Mesenchymal stem cell (in vitro differentiated cells and primary cell): Measurements from ENCODE around the gene ERCC1.
A peak's percentile ranks its signal among the peaks of the same experiment; 100 is the strongest.
"Not testable (repeated sequence)": the region's sequence is repeated elsewhere in the genome, so short reads cannot be mapped to it uniquely, and the experiment has no call there.

Experiments
- DNase-seq: peaks from one replicate; pipeline ENCODE4 v3.0.0-alpha.2; 2013
- H2AFZ ChIP-seq: one replicate; pipeline ENCODE4 v1.6.1; 2013; ENCODE audit warnings: low read depth, mild to moderate bottlenecking, control low read depth, inconsistent platforms, low read length, moderate library complexity
- H2AK5ac ChIP-seq: 2 replicates; pipeline ENCODE4 v1.6.1; 2013; ENCODE audit warnings: low read length, moderate library complexity, mild to moderate bottlenecking, inconsistent platforms; ENCODE audit not compliant: severe bottlenecking
- H2BK120ac ChIP-seq: one replicate; pipeline ENCODE4 v1.6.1; 2013; ENCODE audit warnings: low read depth, mild to moderate bottlenecking, inconsistent platforms, low read length, moderate library complexity
- H2BK12ac ChIP-seq, 2 experiments: one replicate each; pipeline ENCODE4 v1.6.1; 2013; ENCODE audit warnings: inconsistent platforms in 2 of 2, low read length in 2 of 2, mild to moderate bottlenecking in 2 of 2, moderate library complexity in 2 of 2, control low read depth in 1 of 2
- H2BK15ac ChIP-seq: one replicate; pipeline ENCODE4 v1.6.1; 2013; ENCODE audit warnings: mild to moderate bottlenecking, low read depth, inconsistent platforms; ENCODE audit not compliant: poor library complexity, severe bottlenecking
- H2BK5ac ChIP-seq: 2 replicates; pipeline ENCODE4 v1.6.1; 2013; ENCODE audit warnings: low read depth, mild to moderate bottlenecking, low read length, control low read depth, inconsistent platforms; ENCODE audit not compliant: poor library complexity, severe bottlenecking
- H3K14ac ChIP-seq, 2 experiments: one replicate each; pipeline ENCODE4 v1.6.1; 2013; ENCODE audit warnings: inconsistent platforms in 2 of 2, low read length in 2 of 2, control low read depth in 1 of 2, mild to moderate bottlenecking in 1 of 2, moderate library complexity in 1 of 2
- H3K18ac ChIP-seq, 2 experiments: one replicate each; pipeline ENCODE4 v1.6.1; 2013; ENCODE audit warnings: inconsistent platforms in 2 of 2, low read length in 2 of 2, control low read depth in 1 of 2, low read depth in 1 of 2, mild to moderate bottlenecking in 1 of 2
- H3K23ac ChIP-seq, 2 experiments: one replicate each; pipeline ENCODE4 v1.6.1; 2013; ENCODE audit warnings: inconsistent platforms in 2 of 2, low read length in 2 of 2, mild to moderate bottlenecking in 2 of 2, moderate library complexity in 2 of 2, control low read depth in 1 of 2
- H3K27ac ChIP-seq: 2 replicates; pipeline ENCODE4 v1.5.1; 2013; ENCODE audit warnings: mild to moderate bottlenecking, moderate library complexity, low read length, control low read depth, inconsistent platforms; ENCODE audit not compliant: poor library complexity, severe bottlenecking
- H3K27me3 ChIP-seq, 2 experiments: 2 replicates each; pipeline versions ENCODE4 v1.6.1 to v1.7.0; 2013; ENCODE audit warnings: low read length in 2 of 2, mild to moderate bottlenecking in 2 of 2, moderate library complexity in 2 of 2, control low read depth in 1 of 2, inconsistent platforms in 1 of 2; ENCODE audit not compliant: control insufficient read depth in 1 of 2, insufficient read depth in 1 of 2
- H3K36me3 ChIP-seq, 2 experiments: 2 replicates each; pipeline versions ENCODE4 v1.6.1 to v1.7.0; 2013; ENCODE audit warnings: low read length in 2 of 2, control low read depth in 1 of 2, inconsistent platforms in 1 of 2, low read depth in 1 of 2, mild to moderate bottlenecking in 1 of 2; ENCODE audit not compliant: insufficient read depth in 2 of 2, control insufficient read depth in 1 of 2
- H3K4ac ChIP-seq, 2 experiments: one replicate each; pipeline ENCODE4 v1.6.1; 2013; ENCODE audit warnings: inconsistent platforms in 2 of 2, low read length in 2 of 2, mild to moderate bottlenecking in 2 of 2, moderate library complexity in 2 of 2, control low read depth in 1 of 2, low read depth in 1 of 2
- H3K4me1 ChIP-seq: 2 replicates; pipeline ENCODE4 v1.6.1; 2013; ENCODE audit warnings: low read depth, low read length, control low read depth; ENCODE audit not compliant: control insufficient read depth, insufficient read depth
- H3K4me2 ChIP-seq: 2 replicates; pipeline ENCODE4 v1.6.1; 2013; ENCODE audit warnings: low read length, mild to moderate bottlenecking, inconsistent platforms; ENCODE audit not compliant: poor library complexity, severe bottlenecking
- H3K4me3 ChIP-seq, 2 experiments: 2 replicates each; pipeline versions ENCODE4 v1.5.1 to v1.7.0; 2013; ENCODE audit warnings: low read length in 2 of 2, mild to moderate bottlenecking in 2 of 2, control low read depth in 1 of 2, low read depth in 1 of 2; ENCODE audit not compliant: insufficient read depth in 1 of 2
- H3K79me1 ChIP-seq: replicated peaks from 2 replicates; pipeline ENCODE4 v1.6.1; 2013; ENCODE audit warnings: mild to moderate bottlenecking, control low read depth, low read length, inconsistent platforms; ENCODE audit not compliant: poor library complexity, severe bottlenecking
- H3K9ac ChIP-seq: 2 replicates; pipeline ENCODE4 v1.7.0; 2013; ENCODE audit warnings: mild to moderate bottlenecking, low read length, moderate library complexity
- H3K9me3 ChIP-seq: 2 replicates; pipeline ENCODE4 v1.7.0; 2013; ENCODE audit warnings: mild to moderate bottlenecking, low read length; ENCODE audit not compliant: control insufficient read depth
- H4K8ac ChIP-seq: one replicate; pipeline ENCODE4 v1.6.1; 2013; ENCODE audit warnings: inconsistent platforms, mild to moderate bottlenecking, low read length, moderate library complexity
- H4K91ac ChIP-seq: one replicate; pipeline ENCODE4 v1.6.1; 2013; ENCODE audit warnings: mild to moderate bottlenecking, low read length, inconsistent platforms
- WGBS: methylation state at CpG from one replicate; pipeline ENCODE4 v1.1.7; 2013; ENCODE audit warnings: mixed read lengths; 5-methylcytosine and 5-hydroxymethylcytosine counted together

ERCC1 gene

DNA sequence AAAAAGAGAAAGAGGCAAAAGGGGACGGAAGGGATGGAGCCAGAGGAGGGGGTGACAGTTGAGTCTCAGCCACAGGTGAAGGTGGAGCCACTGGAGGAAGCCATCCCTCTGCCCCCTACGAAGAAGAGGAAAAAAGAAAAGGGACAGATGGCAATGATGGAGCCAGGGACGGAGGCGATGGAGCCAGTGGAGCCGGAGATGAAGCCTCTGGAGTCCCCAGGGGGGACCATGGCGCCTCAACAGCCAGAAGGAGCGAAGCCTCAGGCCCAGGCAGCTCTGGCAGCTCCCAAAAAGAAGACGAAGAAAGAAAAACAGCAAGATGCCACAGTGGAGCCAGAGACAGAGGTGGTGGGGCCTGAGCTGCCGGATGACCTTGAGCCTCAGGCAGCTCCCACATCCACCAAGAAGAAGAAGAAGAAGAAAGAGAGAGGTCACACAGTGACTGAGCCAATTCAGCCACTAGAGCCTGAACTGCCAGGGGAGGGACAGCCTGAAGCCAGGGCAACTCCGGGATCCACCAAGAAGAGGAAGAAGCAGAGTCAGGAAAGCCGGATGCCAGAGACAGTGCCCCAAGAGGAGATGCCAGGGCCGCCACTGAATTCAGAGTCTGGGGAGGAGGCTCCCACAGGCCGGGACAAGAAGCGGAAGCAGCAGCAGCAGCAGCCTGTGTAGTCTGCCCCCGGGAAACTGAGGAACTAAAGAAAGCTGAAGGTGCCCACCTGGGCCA lies 14.7 kb downstream of the ERCC1 start:
- no peak overlapping the region for H2BK120ac ChIP-seq
- H3K79me1 ChIP-seq = peaks cover 24% of the 10 kb centered on the region
- no peak overlapping the region for H2AK5ac ChIP-seq
- H3K4ac ChIP-seq = no peak overlapping the region
- no peak overlapping the region for H4K8ac ChIP-seq
- H3K18ac ChIP-seq = no peak overlapping the region
- H3K9me3 ChIP-seq = no peaks in the 10 kb centered on the region
- peak overlapping the region; percentile 12 for H4K91ac ChIP-seq
- H2AFZ ChIP-seq = no peak overlapping the region
- no peak overlapping the region for H3K27ac ChIP-seq
- no peak for DNase-seq
- no peak overlapping the region for H3K4me2 ChIP-seq
- no peak overlapping the region for H2BK5ac ChIP-seq
- no peak overlapping the region for H2BK12ac ChIP-seq
- H3K14ac ChIP-seq = no peak overlapping the region
- H3K4me1 ChIP-seq = peaks cover 20% of the 10 kb centered on the region
- no peak overlapping the region for H2BK15ac ChIP-seq
- H3K36me3 ChIP-seq = peaks cover 29 to 34% of the 10 kb centered on the region in 2 experiments
- 96% methylated on average over 15 of the region's 15 CpGs for WGBS
- no peaks in the 10 kb centered on the region for H3K27me3 ChIP-seq
- H3K23ac ChIP-seq = no peak overlapping the region
- H3K9ac ChIP-seq = no peak overlapping the region
- H3K4me3 ChIP-seq = no peak overlapping the region

DNA sequence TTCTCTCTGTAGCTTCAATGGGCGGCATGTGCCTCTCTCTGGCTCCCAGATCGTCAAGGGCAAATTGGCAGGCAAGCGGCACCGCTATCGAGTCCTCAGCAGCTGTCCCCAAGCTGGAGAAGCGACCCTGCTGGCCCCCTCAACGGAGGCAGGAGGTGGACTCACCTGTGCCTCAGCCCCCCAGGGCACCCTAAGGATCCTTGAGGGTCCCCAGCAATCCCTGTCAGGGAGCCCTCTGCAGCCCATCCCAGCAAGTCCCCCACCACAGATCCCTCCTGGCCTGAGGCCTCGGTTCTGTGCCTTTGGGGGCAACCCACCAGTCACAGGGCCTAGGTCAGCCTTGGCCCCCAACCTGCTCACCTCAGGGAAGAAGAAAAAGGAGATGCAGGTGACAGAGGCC lies 15.6 kb downstream of the ERCC1 start:
- no peak overlapping the region for H2BK5ac ChIP-seq
- H3K18ac ChIP-seq = no peak overlapping the region
- H2BK15ac ChIP-seq = peak overlapping the region; percentile 83
- no peaks in the 10 kb centered on the region for H3K9me3 ChIP-seq
- H3K36me3 ChIP-seq = peaks cover 20 to 26% of the 10 kb centered on the region in 2 experiments
- H3K4me3 ChIP-seq = no peak overlapping the region
- H3K79me1 ChIP-seq = peaks cover 25% of the 10 kb centered on the region
- no peak overlapping the region for H3K4ac ChIP-seq
- peaks cover 24% of the 10 kb centered on the region for H3K4me1 ChIP-seq
- peak overlapping the region; percentile 39 for H4K8ac ChIP-seq
- no peak overlapping the region for H3K27ac ChIP-seq
- H2AK5ac ChIP-seq = no peak overlapping the region
- H3K4me2 ChIP-seq = no peak overlapping the region
- WGBS = 97% methylated on average over 8 of the region's 8 CpGs
- no peak overlapping the region for H2BK120ac ChIP-seq
- H3K27me3 ChIP-seq = no peaks in the 10 kb centered on the region
- no peak overlapping the region for H3K9ac ChIP-seq
- H4K91ac ChIP-seq = no peak overlapping the region
- no peak overlapping the region for H2BK12ac ChIP-seq
- H3K23ac ChIP-seq = no peak overlapping the region
- H2AFZ ChIP-seq = no peak overlapping the region
- no peak for DNase-seq
- no peak overlapping the region for H3K14ac ChIP-seq

DNA sequence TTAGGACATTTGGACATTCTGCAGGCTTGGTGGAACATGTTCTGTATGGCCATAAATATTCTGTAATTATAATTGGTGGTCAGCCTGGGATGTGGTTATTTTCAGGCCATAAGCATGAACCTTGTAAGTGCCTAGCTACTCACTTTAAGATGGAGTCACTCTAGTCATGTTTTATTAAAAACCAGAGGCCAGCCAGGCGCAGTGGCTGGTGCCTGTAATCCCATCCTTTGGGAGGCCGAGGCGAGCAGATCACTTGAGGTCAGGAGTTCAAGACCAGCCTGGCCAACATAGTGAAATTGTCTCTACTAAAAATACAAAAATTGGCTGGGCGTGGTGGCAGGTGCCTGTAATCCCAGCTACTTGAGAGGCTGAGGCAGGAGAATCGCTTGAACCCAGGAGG lies 16.1 kb downstream of the ERCC1 start:
- not testable (repeated sequence) for H2BK120ac ChIP-seq, DNase-seq, H4K8ac ChIP-seq, H2AFZ ChIP-seq, H2AK5ac ChIP-seq, H3K18ac ChIP-seq, H3K27me3 ChIP-seq, H3K9me3 ChIP-seq, H2BK12ac ChIP-seq, H3K14ac ChIP-seq, H2BK5ac ChIP-seq, H3K23ac ChIP-seq, H3K4ac ChIP-seq, H4K91ac ChIP-seq, H3K27ac ChIP-seq, H3K4me2 ChIP-seq, H2BK15ac ChIP-seq
- Histone ChIP-seq H3K36me3 (peaks cover 15 to 22% of the 10 kb centered on the region in 2 experiments), H3K4me3 (peak overlapping the region in 1 of 2 experiments; percentile 97), H3K79me1 (peaks cover 30% of the 10 kb centered on the region), H3K9ac (peak overlapping the region; percentile 98), H3K4me1 (peaks cover 26% of the 10 kb centered on the region)
- 81% methylated on average over 5 of the region's 5 CpGs for WGBS

DNA sequence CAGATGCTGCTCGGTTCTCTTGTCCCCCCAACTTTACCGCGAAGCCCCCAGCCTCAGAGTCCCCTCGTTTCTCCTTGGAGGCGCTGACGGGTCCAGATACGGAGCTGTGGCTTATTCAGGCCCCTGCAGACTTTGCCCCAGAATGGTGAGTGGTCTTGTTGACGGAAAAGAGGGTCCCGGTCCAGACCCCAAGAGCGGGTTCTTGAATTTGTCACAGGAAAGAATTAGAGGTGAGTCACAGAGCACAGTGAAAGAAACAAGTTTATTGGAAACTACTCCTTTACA lies 16.7 kb downstream of the ERCC1 start:
- H2AFZ ChIP-seq = no peak overlapping the region
- no peaks in the 10 kb centered on the region for H3K27me3 ChIP-seq
- H2BK15ac ChIP-seq = no peak overlapping the region
- no peak for DNase-seq
- peaks cover 31% of the 10 kb centered on the region for H3K4me1 ChIP-seq
- H2BK5ac ChIP-seq = no peak overlapping the region
- peak overlapping the region; percentile 95 to 97 for H3K4me3 ChIP-seq
- WGBS = 0% methylated on average over 7 of the region's 10 CpGs
- peaks cover 30% of the 10 kb centered on the region for H3K79me1 ChIP-seq
- H3K23ac ChIP-seq = no peak overlapping the region
- H3K27ac ChIP-seq = no peak overlapping the region
- peaks cover 11 to 22% of the 10 kb centered on the region in 2 experiments for H3K36me3 ChIP-seq
- no peak overlapping the region for H2AK5ac ChIP-seq
- H3K9me3 ChIP-seq = no peaks in the 10 kb centered on the region
- H3K4me2 ChIP-seq = peak overlapping the region; percentile 97
- H2BK12ac ChIP-seq = no peak overlapping the region
- H3K4ac ChIP-seq = no peak overlapping the region
- no peak overlapping the region for H3K14ac ChIP-seq
- H3K9ac ChIP-seq = peak overlapping the region; percentile 98
- H4K8ac ChIP-seq = no peak overlapping the region
- no peak overlapping the region for H4K91ac ChIP-seq
- H2BK120ac ChIP-seq = no peak overlapping the region
- H3K18ac ChIP-seq = no peak overlapping the region
